Activated CD4-positive, alpha-beta T cell treated with anti-CD3 and anti-CD28 coated beads, Interleukin-2, Interleukin-6, amounts not matched to agents 100 ng/mL and 50 ng/mL, durations not matched to agents 16 hours and 8 hours (primary cell): Measurements from ENCODE around the gene DNAH10.
A peak's percentile ranks its signal among the peaks of the same experiment; 100 is the strongest.

ENCODE experiments used
- DNase-seq: peaks from one replicate; pipeline ENCODE4 v3.0.0-alpha.2; 2020

Gene DNAH10, protein sequence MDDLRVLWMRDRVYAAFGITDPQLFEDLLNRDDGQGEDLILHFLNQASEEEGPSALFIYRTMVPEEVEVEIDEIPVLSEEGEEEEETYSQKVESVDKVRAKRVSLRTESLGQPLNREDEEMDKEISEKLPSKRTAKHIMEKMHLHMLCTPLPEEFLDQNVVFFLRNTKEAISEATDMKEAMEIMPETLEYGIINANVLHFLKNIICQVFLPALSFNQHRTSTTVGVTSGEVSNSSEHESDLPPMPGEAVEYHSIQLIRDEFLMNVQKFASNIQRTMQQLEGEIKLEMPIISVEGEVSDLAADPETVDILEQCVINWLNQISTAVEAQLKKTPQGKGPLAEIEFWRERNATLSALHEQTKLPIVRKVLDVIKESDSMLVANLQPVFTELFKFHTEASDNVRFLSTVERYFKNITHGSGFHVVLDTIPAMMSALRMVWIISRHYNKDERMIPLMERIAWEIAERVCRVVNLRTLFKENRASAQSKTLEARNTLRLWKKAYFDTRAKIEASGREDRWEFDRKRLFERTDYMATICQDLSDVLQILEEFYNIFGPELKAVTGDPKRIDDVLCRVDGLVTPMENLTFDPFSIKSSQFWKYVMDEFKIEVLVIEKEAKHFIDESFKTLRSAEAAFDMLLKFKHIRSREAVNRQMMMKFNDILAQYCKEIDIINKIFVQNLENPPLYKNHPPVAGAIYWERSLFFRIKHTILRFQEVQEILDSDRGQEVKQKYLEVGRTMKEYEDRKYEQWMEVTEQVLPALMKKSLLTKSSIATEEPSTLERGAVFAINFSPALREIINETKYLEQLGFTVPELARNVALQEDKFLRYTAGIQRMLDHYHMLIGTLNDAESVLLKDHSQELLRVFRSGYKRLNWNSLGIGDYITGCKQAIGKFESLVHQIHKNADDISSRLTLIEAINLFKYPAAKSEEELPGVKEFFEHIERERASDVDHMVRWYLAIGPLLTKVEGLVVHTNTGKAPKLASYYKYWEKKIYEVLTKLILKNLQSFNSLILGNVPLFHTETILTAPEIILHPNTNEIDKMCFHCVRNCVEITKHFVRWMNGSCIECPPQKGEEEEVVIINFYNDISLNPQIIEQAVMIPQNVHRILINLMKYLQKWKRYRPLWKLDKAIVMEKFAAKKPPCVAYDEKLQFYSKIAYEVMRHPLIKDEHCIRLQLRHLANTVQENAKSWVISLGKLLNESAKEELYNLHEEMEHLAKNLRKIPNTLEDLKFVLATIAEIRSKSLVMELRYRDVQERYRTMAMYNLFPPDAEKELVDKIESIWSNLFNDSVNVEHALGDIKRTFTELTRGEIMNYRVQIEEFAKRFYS (N-terminal part only)

DNA sequence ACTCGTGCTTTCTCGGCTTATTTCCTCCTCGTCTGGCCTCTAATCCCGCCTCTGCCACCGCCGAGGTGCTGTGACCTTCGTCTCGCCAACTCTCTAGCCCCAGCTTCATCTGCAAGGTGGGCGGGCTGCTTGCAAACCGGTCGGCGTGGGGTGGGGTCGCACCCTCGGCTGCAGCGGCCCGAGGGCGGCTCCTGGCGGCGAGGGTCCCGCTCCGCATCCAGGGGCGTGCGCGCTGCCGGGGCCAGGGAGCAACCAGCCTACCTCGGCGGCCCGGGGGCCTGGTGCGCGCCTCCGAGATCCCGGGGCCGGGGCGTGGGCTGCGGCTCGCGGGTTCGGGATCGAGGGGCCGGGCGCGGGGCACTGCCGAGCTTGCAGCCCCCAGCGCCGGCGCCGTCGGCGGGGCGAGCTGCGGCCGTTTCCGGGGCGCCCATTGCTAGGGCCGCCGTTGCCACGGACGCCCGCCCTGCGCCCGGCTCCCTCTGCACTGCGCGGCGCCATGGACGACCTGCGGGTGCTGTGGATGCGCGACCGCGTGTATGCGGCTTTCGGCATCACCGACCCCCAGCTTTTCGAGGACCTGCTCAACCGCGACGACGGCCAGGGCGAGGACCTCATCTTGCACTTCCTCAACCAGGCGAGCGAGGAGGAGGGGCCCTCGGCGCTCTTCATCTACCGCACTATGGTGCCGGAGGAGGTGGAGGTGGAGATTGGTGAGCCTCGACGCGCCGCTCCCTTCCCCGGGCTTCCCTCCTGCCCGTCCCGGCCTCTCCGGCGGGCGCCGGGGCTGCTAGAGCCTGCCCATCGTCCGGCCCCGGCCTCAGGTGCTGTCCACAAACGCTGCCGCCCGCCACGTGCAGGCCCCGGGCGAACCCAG is at the start of gene DNAH10:
TSS of gene DNAH10 (plus strand) at position 461 of the 874 bp plus-strand sequence. CDS start at position 497, 36 bp downstream.
- DNase-seq = peak; percentile 45

DNA sequence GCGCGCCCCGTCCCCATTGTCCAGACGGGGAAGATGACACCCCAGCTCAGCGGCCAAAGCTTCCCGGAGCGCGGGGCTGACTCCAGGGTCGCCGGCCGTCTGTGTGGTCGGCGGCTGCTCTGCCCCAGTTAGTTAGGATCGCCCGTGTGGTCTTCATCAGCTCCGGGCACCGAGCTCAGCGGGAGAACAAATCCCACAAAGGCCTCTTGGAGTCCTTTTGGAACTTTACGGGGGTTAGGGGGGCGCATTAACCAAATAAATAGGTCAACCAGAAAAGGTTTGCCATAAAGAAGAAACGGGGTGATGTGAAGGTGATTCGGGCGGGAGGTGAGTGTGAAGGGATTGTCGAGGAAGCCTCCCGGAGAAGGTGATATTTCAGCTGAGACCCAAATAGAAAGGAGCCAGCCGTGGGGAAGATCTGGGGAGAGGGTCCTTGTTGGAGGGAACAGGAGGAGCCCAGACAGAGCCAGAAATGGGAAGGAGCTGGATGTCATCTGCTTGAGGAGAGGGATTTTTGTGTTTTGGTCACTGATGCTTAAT is 49.3 kb upstream of the DNAH10 start:
- peak; percentile 16 for DNase-seq

DNA sequence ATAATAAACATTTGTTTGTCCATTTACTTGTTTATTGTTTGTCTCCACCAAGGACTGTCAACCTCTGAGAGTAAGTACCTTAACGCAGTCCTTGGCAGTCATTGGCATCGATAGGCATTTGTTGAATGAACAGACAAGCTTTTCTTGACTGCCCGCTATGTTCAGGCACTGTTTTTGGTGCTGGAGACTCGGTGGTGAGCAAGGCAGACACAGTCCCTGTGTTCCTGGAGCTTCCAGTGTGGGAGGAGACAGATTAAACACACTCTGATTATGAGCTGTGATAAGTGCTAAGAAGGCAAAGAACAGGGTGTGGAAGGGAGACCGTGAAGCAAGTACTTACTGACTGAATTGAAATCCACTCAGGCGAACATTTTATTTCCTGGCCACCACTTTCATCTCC is 48.7 kb upstream of the DNAH10 start:
- DNase-seq = peak; percentile 42

DNA sequence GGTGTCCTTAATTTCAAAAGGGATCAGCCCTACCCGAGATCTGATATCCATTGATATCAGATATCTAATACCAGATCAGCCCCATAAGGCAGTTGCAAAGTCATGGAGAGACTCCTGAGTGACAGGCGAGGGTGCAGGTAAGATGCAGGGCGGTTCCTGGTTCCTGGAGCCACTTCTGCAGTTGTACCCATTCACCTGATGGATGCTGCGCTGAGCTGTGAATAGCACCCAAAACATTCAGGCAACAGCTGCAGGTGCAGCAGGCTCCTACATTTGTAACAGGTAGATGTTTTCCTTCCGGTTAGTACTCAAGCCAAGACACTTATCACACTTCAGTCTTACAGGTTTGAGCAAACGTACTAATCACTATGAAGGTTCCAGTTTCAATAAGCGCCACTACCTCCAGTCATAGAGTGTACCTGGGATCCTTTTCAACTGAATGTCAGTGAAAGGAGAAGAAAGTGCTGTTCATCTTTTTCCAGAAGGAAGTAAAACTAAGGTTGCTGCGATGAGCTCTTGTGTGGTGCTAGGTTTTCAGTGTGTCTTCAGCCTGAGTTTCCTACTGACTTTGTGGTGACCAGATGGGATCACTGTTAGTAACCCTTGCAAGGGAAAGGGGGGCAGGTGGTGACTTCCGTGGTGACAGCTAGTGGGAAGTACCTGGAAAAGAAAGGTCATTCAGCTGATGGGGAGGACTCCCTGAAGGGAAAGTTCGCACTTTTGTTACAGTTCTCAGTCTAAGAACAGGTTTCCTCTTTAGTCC is 48.1 kb upstream of the DNAH10 start:
- peak; percentile 53 for DNase-seq

DNA sequence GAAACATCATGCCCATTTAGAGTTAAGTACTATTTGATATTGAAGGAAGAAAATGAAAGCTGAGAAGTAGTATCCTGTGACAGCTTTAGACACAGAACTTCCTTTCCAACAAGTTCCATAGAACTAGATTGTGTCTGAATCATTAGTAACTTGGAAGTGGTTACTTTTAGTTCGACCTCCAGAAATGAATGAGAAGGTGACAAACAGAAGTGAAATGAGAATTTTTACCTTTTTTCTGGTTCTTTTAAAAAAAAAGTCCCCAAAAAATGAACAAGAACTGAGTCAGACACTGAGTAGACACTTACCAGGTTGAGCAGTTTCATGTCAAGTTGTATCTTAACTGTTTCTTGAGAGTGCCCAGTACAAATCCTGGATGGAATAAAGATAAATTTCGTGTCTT is 46.9 kb upstream of the DNAH10 start:
- DNase-seq = peak; percentile 63

DNA sequence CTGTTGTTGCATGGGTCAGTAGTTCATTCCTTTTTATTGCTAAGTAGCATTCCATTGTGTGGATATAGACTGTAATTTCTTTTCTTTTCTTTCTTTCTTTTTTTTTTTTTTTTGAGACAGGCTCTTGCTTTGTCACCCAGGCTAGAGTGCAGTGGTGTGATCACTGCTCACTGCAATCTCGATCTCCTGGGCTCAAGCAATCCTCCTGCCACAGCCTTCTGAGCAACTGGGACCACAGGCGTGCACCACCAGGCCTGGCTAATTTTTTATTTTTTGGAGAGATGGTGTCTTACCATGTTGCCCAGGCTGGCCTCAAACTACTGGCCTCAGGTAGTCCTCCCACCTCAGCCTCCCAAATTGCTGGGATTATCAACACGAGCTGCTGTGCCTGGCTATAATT is 44.8 kb upstream of the DNAH10 start:
- no peak for DNase-seq

DNA sequence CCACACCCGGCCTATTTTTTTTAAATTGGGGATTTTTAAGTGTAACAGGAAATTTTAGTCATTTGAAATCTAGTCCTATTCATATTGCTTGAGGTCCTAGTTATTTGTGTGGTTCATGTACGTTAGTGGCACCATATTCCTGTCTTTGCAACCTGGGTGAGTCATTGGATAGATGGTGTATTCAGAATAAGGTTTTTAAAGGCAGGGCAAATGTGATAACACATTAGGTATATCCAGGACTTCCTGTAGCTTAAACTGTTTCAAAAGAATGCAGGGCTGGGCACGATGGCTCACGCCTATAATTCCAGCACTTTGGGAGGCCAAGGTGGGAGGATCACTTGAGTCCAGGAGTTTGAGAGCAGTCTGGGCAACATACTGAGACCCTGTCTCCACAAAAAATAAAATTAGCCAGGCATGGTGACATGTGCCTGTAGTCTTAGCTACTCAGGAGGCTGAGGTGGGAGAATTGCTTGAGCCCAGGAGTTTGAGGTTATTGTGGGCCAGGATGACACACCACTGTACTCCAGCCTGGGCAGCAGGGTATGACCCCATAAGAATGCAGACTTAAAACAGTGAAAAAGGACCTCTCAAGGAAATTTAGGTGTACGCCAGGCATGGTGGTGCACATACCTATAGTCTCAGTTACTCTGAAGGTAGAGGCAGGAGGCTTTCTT is 41.8 kb upstream of the DNAH10 start:
- DNase-seq = peak; percentile 46

DNA sequence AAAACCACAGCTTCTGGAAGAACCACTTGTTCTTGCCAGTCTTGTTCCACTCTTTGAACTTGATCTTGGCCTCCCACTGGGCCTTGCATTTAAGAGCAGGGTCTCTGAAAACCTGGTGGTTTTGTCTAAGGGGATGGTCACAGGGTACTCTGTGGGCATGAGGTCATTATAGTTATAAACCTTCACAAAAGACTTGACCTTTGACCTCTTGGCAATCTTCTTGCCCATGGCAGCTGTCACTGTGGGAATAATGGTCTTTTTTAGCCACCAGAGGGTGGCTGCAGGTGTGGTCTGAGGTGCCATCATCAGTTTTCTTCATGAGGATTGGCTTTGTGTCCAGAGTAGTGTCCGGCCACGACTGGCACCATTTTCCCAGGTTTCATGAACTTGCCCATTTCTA is 40.9 kb upstream of the DNAH10 start:
- DNase-seq = no peak

DNA sequence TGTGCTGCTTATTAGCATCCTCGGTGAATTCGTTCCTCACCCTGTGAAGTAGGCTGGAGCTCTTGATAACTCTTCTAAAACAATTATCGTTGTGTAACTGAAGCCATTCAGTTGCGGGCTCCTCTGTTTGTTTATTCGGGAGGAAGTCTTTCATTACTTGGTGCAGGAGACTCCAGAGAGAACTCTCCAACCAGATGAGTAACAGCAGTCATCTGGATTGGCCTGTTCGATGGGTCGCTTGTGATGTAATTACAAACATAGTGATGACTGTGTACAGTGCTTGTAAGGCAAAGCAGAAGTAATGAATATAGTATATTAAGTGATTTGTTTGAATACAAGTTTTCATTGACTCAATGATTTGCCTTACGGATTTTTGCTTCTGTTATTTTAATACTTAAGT is 39.1 kb upstream of the DNAH10 start:
- no peak for DNase-seq

DNA sequence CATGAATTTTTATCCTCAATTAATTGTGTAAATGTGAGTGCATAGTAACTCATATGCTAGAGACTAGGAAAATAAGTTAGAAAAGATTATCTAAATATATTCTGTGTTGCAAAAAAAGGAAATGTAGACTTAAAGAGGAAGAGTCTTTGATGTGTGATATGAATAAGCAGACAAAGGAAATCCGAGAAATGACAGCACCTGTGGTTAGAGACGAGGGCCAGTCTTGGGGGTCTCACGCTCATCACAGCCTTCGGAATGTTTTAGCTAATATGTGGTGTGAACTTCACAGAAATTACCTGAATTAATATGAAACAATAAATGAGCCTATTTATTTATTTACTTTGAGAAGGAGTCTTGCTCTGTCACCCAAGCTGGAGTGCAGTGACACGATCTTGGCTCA is 38.3 kb upstream of the DNAH10 start:
- peak; percentile 69 for DNase-seq

DNA sequence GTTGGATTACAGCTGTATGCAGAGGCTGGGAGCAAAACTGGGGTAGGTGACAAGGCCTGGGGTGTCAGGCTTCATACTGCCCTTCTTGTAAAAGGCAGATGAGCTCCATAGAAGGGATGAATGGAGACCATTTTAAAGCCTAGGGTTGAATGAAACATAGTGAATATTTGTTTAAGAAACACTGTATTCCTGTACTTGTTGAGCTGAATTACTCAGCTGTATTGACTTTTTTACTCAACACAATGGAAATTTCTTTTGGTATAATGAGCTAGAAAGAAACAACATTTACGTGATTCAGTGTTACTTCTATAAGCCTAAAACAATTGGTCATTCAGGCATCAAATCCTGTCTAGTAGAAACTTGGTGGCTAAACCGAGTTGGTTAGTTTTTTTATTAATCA is 35.9 kb upstream of the DNAH10 start:
- peak; percentile 20 for DNase-seq

DNA sequence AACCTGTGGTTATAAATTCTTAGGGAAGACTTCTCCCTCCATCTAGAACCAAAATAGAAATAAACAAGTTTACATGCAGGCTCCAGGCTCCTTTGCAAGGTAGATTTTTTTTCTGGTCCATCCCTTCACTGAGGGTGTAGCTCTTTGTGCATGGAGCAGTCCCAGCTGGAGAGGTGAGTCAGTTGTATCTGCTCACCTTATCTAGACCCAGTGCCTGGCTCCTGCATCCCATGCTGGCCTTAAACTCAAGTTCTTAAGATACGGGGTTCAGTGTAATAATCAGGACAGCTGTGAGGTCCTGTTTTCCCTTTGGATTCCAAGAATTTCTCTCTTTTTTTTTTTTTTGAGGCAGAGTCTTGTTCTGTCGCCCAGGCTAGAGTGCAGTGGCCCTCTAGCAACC is 35.1 kb upstream of the DNAH10 start:
- no peak for DNase-seq

DNA sequence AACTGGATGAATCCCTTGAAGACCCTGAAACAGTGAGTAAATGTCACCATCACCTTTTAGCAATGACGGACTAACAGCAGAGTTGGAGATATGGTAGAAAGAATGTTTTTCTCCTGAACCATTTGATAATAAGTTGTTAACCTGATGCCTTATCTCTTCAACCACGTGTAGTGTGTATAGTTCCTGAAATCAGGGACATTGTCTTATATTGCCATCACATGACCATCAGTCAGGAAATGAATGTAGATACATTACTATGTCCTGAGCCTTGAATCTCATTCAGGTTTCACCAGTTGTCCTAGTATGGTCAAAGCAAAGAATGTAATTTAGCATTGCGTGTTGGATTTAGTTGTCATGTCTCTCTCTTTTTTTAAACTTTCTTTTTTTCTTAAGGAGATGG is 34.2 kb upstream of the DNAH10 start:
- no peak for DNase-seq

DNA sequence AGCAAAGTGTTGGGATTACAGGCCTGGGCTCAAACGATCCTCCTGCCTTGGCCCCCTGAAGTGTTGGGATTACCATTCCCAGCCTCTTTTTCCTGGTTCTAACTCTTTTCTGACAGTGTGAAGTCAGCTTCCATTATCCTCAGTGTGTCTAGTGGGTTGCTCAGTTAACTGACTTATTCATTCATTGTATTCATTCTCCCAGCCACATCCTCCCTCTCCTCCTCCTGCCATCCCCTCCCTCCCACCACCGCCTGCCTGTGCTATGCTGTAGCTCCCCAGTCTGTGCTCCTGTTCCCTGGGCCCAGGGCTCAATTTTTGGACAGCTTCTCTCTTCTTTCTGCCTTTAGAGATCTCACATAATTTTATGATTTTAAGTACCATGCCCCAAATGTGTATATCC is 30.5 kb upstream of the DNAH10 start:
- no peak for DNase-seq

DNA sequence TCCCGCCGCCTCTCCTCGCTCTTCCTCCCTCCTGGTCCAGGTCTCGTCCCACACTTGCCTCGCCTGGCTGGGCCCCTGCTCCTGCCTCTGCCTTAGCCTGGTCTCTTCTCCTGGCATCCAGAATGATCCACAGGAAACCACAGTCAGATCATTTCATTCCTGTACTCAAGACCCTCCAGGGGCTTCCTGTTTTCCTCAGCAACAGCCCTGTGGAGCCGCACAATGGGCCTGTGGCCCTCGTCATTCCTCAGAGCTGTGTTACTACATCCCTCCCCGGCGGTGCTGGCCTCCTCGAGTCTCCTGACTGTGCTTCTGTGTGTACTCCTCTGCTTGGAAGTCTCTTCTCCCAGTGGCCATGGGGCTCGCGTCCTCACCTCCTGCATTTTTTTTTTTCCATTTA is 29.9 kb upstream of the DNAH10 start:
- no peak for DNase-seq

DNA sequence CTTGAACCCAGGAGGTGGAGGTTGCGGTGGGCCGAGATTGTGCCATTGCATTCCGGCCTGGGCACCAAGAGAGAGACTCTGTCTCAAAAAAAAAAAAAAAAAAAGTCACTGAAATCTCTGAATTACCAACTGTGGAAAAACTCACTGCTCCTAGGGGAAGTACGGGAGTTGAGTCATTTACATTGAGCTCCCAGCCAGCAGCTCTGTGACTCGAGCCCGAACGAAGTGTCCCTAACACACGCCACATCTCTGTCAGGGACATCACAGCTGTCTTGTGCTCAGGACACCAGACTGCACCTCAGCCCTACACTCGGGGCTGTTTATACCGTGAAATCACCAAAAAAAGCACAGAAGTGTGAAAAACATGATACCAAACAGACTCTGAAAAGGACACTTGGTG is 28.9 kb upstream of the DNAH10 start:
- DNase-seq = no peak

DNA sequence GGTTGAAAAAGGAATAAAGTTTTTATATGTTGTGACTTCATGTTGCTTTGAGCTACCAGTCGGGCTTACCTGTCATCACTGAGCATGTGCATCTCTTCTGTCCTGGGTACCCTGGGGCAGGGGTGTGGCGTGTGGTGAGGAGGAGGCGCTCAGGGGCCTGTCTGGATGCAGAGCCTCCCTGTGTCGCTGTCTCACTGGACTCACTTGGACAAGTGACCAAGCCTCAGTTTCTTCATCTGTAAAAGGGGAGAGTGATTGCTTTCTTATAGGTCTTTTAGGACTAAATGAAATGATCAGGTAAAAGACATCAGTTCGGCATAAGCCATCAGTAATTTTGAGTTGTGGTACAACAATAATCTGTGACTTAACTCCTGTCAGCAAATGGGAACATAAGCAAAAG is 27.8 kb upstream of the DNAH10 start:
- no peak for DNase-seq

DNA sequence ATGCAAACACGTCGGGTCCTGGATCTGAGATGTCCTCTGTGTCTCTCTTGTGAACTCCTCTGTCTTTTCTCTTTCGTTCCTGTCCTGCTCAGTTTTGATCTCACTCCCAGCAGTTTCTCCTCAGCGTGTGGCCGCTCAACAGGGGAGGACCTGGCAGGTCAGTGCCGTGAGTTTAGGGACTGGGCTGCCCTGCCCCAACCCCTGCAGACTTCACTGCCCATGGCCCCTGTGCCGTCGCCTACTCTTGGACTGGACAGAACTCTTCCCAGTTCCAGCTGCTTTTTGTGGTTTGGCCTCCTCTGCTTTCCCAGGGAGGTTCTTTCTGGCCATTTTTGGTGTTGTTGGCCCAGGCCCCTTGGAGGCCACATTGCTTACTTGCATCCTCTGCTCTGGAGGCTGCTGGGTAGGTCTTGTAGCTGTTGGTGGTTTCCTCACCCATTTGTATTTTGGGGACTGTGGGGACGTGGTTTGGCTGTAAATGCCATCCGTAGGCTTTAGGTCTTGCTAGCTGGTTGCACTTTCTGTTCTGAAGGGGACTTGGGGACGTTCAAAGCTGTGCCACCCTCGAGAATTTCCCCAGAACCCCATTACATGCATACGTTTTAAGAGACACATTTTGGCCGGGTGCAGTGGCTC is 20.0 kb upstream of the DNAH10 start:
- DNase-seq = peak; percentile 27

DNA sequence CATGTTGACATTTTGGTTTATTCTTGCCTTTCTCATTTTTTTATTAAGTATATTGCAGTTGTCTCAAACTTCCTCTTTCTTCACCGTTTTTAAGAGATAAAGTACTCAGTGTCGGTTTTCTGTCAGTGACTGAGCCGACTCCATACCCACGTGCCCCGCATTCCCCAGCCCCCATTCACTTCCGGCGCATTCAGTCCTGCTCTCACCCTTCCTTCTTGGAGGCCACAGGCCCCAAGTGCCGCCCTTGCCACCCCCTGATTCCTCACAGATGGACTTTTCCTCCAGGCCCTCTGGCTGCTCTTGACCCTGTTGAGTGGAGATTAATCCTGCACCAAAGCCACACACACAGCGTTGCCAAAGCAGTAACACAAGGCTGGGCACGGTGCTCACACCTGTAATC is 19.1 kb upstream of the DNAH10 start:
- DNase-seq = no peak

DNA sequence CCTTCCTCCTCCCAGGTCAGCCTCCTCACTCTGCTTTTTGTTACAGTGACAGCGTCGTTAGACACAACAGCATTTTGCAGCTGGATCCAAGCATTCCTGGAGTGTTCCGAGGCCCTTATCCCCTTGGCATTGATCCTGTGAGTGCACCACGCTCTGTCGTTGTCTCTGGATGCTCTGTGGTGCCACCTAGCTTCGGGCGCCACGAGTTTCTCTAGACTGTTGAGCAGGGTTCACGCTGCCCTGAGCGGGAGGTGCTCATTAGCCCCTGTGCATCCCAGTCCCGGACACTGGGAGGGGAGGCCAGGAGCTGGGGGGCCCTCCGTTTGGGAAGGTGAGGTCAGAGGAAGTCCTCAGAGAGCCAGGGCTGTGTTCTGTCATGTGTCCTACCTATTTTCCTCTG is 17.3 kb upstream of the DNAH10 start:
- DNase-seq = no peak
